Keratinocyte (primary cell): Measurements from ENCODE around the gene MAML2.

Experiments
- CTCF ChIP-seq, 3 experiments: IDR thresholded peaks in 1 of 3; conservative IDR thresholded peaks in 1 of 3; optimal IDR thresholded peaks in 1 of 3; 2 replicates in 2 of 3; 3 replicates in 1 of 3; pipeline versions ENCODE3 to v1.5.1; 2011; ENCODE audit warnings: low read length in 3 of 3, mild to moderate bottlenecking in 3 of 3, moderate library complexity in 2 of 3, control low read depth in 1 of 3, inconsistent platforms in 1 of 3; ENCODE audit not compliant: insufficient read depth in 2 of 3; ENCODE audit errors: extremely low read depth in 1 of 3
- EZH2 ChIP-seq: IDR thresholded peaks from one replicate; pipeline ENCODE4 v1.6.1; 2012; ENCODE audit warnings: inconsistent platforms, mild to moderate bottlenecking, low read length, moderate library complexity

GRCh38 chr11:96057502-96057901 lies 285.5 kb downstream of the MAML2 start:
- TF ChIP-seq CTCF (optimal IDR thresholded peaks at IDR 0.05 in 1 of 3, IDR thresholded peaks at IDR 0.05 in 1 of 3, conservative IDR thresholded peaks at IDR 0.05 in 1 of 3; ENCODE audit: extremely low read depth in 1 of 3, insufficient read depth in 2 of 3, low read length in 3 of 3) (no peak), EZH2 (no peak)
